ENCODE measurements around the gene C9.

- TF ChIP-seq CTCF (IDR thresholded peaks at IDR 0.05; ENCODE audit: insufficient read depth, low read length, poor library complexity, severe bottlenecking): no peak
- TF ChIP-seq EZH2phosphoT487 (conservative IDR thresholded peaks at IDR 0.05; ENCODE audit: low read length): no peak
Measured at GRCh38 chr5:39405083-39405843, 41.0 kb upstream of the C9 start.

Measured in SU-DHL-6 (cell line).